ENCODE results near the gene IRX3. TPM values are rescaled to one million over a fixed set of nuclear protein-coding genes. Genes with fewer than 3 reads are reported as not detected.

Gene IRX3
- total and polyA plus RNA-seq, 10 donors: 0.03 to 0.23 (median 0.13) TPM; not detected in 7

GRCh38 chr16:54283725-54284318 is 2.8 kb downstream of the IRX3 start:
- H3K4me1 ChIP-seq: peaks cover 2 to 76% (median 60%) of the 10 kb centered on the region in 6 donors
- no peak overlapping the region for H3K27ac ChIP-seq
- TF ChIP-seq CTCF (IDR thresholded peaks at IDR 0.05 in 8 of 11, conservative IDR thresholded peaks at IDR 0.05 in 3 of 11) (no peak), POLR2AphosphoS5 (IDR thresholded peaks at IDR 0.05) (no peak)
- no peaks in the 10 kb centered on the region for H3K9me3 ChIP-seq
- WGBS, 5 donors: 7 to 9% (median 7%) methylated on average over 15 to 31 of the region's 31 CpGs
- H3K36me3 ChIP-seq: no peaks in the 10 kb centered on the region
- H3K27me3 ChIP-seq (replicated peaks in 1 of 7): peaks cover 13 to 100% (median 89%) of the 10 kb centered on the region in 7 donors
- intact Hi-C loops (cut with DNase I; ENCODE audit: low total_unique reads): no loop called here
- peak overlapping the region in 3 of 8 donors; percentile 4 to 63 (median 17) for H3K4me3 ChIP-seq
- no peak for DNase-seq

GRCh38 chr16:54282928-54283724 is 3.5 kb downstream of the IRX3 start:
- peaks cover 2 to 69% (median 59%) of the 10 kb centered on the region in 6 donors for H3K4me1 ChIP-seq
- no peaks in the 10 kb centered on the region for H3K36me3 ChIP-seq
- peaks cover 13 to 100% (median 82%) of the 10 kb centered on the region in 7 donors for H3K27me3 ChIP-seq (replicated peaks in 1 of 7)
- 3 to 10% (median 9%) methylated on average over 37 of the region's 37 CpGs for WGBS, 5 donors
- no peak overlapping the region for H3K27ac ChIP-seq
- TF ChIP-seq CTCF (IDR thresholded peaks at IDR 0.05 in 8 of 11, conservative IDR thresholded peaks at IDR 0.05 in 3 of 11) (no peak), POLR2AphosphoS5 (IDR thresholded peaks at IDR 0.05) (no peak), POLR2A (IDR thresholded peaks at IDR 0.05) (no peak)
- DNase-seq: no peak
- intact Hi-C loops (cut with DNase I; ENCODE audit: low total_unique reads): no loop called here
- H3K4me3 ChIP-seq: no peak overlapping the region
- no peaks in the 10 kb centered on the region for H3K9me3 ChIP-seq

GRCh38 chr16:54282202-54282927 is 4.2 kb downstream of the IRX3 start:
- H3K4me3 ChIP-seq: peak overlapping the region in 2 of 8 donors; percentile 7 to 34
- peaks cover 2 to 62% (median 54%) of the 10 kb centered on the region in 6 donors for H3K4me1 ChIP-seq
- TF ChIP-seq POLR2A (IDR thresholded peaks at IDR 0.05) (no peak), CTCF (IDR thresholded peaks at IDR 0.05 in 8 of 11, conservative IDR thresholded peaks at IDR 0.05 in 3 of 11) (peak in 6 of 11 experiments; percentile 15 to 58 (median 44))
- peaks cover 9 to 97% (median 74%) of the 10 kb centered on the region in 7 donors for H3K27me3 ChIP-seq (replicated peaks in 1 of 7)
- no peak for DNase-seq
- H3K9me3 ChIP-seq: no peaks in the 10 kb centered on the region
- intact Hi-C loops (cut with DNase I; ENCODE audit: low total_unique reads): no loop called here
- no peaks in the 10 kb centered on the region for H3K36me3 ChIP-seq
- WGBS, 5 donors: 2 to 7% (median 4%) methylated on average over 17 to 42 of the region's 42 CpGs
- H3K27ac ChIP-seq: no peak overlapping the region

Measured in spleen (tissue), 11 donors.